GM12891 (cell line): ENCODE results near the gene FZD8.

ENCODE experiments used
- DNase-seq: peaks from one replicate; pipeline ENCODE4 v3.0.0; 2011; ENCODE audit warnings: low spot score; ENCODE audit not compliant: insufficient read length
- FAIRE-seq: peaks from 2 replicates; lab custom pipeline; 2011; peaks lifted over from hg19 to GRCh38; lab: Jason Lieb, UNC
- PAX5 ChIP-seq: IDR thresholded peaks from 2 replicates; pipeline ENCODE4 v1.6.1; 2011; ENCODE audit warnings: low read length, moderate library complexity, mild to moderate bottlenecking; ENCODE audit not compliant: insufficient read depth, severe bottlenecking
- POLR2A ChIP-seq: IDR thresholded peaks from 2 replicates; pipeline ENCODE4 v1.6.1; 2011; ENCODE audit warnings: low read depth, low read length, control low read depth
- POLR2AphosphoS5 ChIP-seq: IDR thresholded peaks from 2 replicates; pipeline ENCODE4 v1.6.1; 2011; ENCODE audit warnings: low read depth, low read length, control low read depth
- POU2F2 ChIP-seq: IDR thresholded peaks from 2 replicates; pipeline ENCODE4 v1.6.1; 2011; ENCODE audit warnings: low read depth, mild to moderate bottlenecking, control low read depth, low read length, moderate library complexity
- SPI1 ChIP-seq: IDR thresholded peaks from 2 replicates; pipeline ENCODE4 v1.6.1; 2011; ENCODE audit warnings: low read depth, low read length, control low read depth

FZD8 gene

DNA sequence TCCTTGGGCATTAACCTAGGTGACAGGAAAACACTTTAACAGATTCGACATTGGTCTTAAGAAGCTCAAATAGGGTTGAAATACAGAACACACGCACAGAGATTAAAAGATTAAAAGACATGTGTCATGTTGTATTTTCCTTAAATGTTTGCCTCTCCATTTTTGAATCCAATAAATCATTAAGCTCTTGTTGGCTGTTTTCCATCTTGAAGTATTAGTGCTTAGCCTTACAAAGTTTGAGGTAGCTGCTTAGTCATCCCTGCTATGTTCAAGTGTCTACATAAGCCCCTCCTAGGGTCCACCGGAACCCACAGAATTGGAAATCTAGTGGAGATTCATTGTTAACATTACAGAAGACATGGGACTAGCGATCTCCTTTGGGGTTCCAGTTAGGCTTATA lies 49.7 kb downstream of the FZD8 start:
- FAIRE-seq (no peak), DNase-seq (no peak)
- TF ChIP-seq POLR2AphosphoS5 (no peak), SPI1 (no peak), POLR2A (no peak), PAX5 (no peak), POU2F2 (no peak)

- FAIRE-seq: no peak
- no peak for TF ChIP-seq PAX5
- no peak for TF ChIP-seq SPI1
- TF ChIP-seq POLR2A: no peak
These were observed 53.3 kb downstream of the FZD8 start for GRCh38 chr10:35588836-35589235.

More at GRCh38 chr10:35588836-35589235, 53.3 kb downstream of the FZD8 start:
- no peak for DNase-seq
